ENCODE measurements around the gene DRD3. TPM values are rescaled to one million over a fixed set of nuclear protein-coding genes. Genes with fewer than 3 reads are reported as not detected.

The DRD3 gene
- total and polyA plus RNA-seq, 3 donors from 2014 or later, result 0.37 to 0.94 (median 0.39) TPM

DNA sequence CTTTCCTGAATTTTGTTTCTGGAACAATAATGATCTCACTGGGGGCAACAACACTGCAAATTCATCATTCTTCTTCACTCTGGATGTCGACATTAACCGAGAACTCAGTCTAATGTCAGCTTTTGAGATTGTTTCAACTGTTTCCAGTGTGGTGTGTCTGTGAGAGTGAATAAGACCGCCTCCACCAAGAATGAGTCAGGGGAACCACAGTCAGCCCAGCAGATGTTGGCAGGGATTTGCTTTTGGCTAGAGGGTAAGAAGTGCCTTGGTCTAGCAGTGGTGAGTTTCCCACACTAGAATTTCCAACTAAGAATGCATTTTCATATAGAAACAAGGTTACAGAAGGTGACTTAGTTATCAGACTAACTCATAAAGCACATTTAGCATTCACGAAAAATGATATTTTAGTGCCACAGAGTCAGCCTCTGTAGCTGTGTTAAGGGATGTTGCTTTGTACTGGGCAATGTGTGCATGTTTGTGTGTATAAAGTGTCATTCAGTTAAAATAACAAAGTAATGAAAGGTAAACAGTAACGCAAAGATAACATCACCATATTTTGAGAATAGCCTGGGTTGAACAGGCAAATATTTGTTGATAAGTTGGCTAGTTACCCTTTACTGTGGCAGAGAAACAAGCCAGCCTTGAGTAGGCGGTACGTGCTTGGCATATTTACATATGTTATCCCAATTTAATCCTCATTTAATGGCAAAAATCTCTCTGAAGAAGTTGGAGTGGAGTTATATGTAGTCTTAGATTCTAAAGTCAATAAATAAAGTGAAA lies 33.8 kb downstream of the DRD3 start:
- no peak overlapping the region for H3K4me3 ChIP-seq
- no peaks in the 10 kb centered on the region for H3K9me3 ChIP-seq
- no peaks in the 10 kb centered on the region for H3K4me1 ChIP-seq
- H3K27me3 ChIP-seq, result no peaks in the 10 kb centered on the region
- H3K36me3 ChIP-seq (ENCODE audit: low read depth, missing control alignments), result no peaks in the 10 kb centered on the region
- DNase-seq, result no peak
- H3K27ac ChIP-seq, result peak overlapping the region in 1 of 2 donors; percentile 10
- TF ChIP-seq, protein P1, sequence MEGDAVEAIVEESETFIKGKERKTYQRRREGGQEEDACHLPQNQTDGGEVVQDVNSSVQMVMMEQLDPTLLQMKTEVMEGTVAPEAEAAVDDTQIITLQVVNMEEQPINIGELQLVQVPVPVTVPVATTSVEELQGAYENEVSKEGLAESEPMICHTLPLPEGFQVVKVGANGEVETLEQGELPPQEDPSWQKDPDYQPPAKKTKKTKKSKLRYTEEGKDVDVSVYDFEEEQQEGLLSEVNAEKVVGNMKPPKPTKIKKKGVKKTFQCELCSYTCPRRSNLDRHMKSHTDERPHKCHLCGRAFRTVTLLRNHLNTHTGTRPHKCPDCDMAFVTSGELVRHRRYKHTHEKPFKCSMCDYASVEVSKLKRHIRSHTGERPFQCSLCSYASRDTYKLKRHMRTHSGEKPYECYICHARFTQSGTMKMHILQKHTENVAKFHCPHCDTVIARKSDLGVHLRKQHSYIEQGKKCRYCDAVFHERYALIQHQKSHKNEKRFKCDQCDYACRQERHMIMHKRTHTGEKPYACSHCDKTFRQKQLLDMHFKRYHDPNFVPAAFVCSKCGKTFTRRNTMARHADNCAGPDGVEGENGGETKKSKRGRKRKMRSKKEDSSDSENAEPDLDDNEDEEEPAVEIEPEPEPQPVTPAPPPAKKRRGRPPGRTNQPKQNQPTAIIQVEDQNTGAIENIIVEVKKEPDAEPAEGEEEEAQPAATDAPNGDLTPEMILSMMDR (IDR thresholded peaks at IDR 0.05), result no peak
- TF ChIP-seq POLR2A (IDR thresholded peaks at IDR 0.05), result no peak
- 85 to 88% methylated on average over 7 of the region's 7 CpGs for WGBS, 2 donors
- intact Hi-C loops (cut with DNase I; ENCODE audit: low total_unique reads), result no loop called here

DNA sequence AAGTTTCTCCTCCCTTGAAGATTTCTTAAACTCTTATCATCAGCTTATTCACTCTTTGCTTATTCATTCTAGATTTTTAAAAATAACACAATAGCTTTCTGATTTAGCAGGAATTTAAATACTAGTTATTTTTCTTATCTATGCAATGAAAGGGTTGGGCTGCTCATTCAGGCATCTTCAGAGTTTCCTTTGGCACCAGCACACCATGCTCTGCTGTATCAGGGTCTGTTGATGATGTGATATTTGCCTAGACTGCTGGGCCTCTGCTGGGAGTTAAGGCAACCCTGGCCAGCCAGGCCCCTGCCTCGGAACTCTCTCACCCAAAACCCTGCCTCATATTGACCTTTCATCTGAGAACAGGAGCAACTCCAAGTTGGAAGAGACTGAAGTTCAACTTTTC lies 35.0 kb downstream of the DRD3 start:
- DNase-seq, result no peak
- no peak overlapping the region for H3K27ac ChIP-seq
- 54 to 73% methylated on average over 1 of the region's 1 CpG for WGBS, 2 donors
- H3K27me3 ChIP-seq, result no peaks in the 10 kb centered on the region
- no peaks in the 10 kb centered on the region for H3K9me3 ChIP-seq
- intact Hi-C loops (cut with DNase I; ENCODE audit: low total_unique reads), result no loop called here
- no peaks in the 10 kb centered on the region for H3K36me3 ChIP-seq (ENCODE audit: low read depth, missing control alignments)
- H3K4me3 ChIP-seq, result no peak overlapping the region
- TF ChIP-seq POLR2A (IDR thresholded peaks at IDR 0.05), result no peak
- TF ChIP-seq, protein P1 (IDR thresholded peaks at IDR 0.05), result no peak
- no peaks in the 10 kb centered on the region for H3K4me1 ChIP-seq

DNA sequence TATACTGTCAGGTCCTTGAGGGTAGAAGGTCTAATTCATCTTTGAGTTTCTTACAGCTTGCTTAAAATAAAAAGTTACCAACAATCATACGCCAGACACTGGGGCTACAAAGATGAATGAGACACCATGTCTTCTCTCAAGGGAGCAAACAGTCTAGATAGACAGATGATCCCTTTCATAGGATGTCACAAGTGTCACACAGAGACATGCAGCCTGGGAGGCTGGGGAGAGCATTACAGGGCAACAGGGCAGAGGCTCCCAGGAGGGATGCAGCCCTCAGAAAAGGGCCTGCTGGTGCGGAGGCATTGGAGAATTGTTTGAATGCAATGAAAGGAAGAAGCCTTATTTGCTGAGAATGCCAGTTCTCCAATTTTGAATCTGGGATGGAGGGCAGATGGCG lies 39.0 kb downstream of the DRD3 start:
- no peak for DNase-seq
- Histone ChIP-seq H3K27me3 (no peaks in the 10 kb centered on the region), H3K9me3 (no peaks in the 10 kb centered on the region), H3K36me3 (ENCODE audit: low read depth, missing control alignments) (no peaks in the 10 kb centered on the region), H3K4me3 (no peak overlapping the region), H3K27ac (no peak overlapping the region), H3K4me1 (no peaks in the 10 kb centered on the region)
- 77 to 83% methylated on average over 3 of the region's 3 CpGs for WGBS, 2 donors
- intact Hi-C loops (cut with DNase I; ENCODE audit: low total_unique reads), result no loop called here
- TF ChIP-seq, protein P1 (IDR thresholded peaks at IDR 0.05), result no peak
- TF ChIP-seq POLR2A (IDR thresholded peaks at IDR 0.05), result no peak

DNA sequence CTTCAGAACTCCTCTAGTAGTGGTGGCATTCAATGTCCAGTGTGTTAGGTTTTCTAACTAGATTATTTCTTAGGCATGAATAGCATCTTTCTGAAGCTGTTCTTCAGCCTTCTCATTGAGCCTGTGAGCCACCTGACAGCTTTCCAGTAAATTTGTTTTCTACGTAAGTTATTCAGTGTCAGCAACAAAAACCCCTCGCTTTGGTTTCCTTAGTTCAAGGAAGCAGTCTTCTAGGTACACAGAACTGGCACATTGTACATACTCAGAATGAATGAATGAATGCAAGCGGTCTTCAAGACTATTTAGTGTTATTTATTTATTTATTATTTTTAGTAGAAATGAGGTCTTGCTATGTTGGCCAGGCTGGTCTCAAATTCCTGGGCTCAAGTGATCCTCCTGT lies 44.9 kb downstream of the DRD3 start:
- intact Hi-C loops (cut with DNase I; ENCODE audit: low total_unique reads), result no loop called here
- 87 to 93% methylated on average over 3 of the region's 3 CpGs for WGBS, 2 donors
- no peak overlapping the region for H3K4me3 ChIP-seq
- no peak overlapping the region for H3K27ac ChIP-seq
- H3K36me3 ChIP-seq (ENCODE audit: low read depth, missing control alignments), result no peaks in the 10 kb centered on the region
- H3K9me3 ChIP-seq, result no peaks in the 10 kb centered on the region
- no peaks in the 10 kb centered on the region for H3K4me1 ChIP-seq
- no peak for TF ChIP-seq POLR2A (IDR thresholded peaks at IDR 0.05)
- TF ChIP-seq, protein P1 (IDR thresholded peaks at IDR 0.05), result no peak
- no peak for DNase-seq
- no peaks in the 10 kb centered on the region for H3K27me3 ChIP-seq

DNA sequence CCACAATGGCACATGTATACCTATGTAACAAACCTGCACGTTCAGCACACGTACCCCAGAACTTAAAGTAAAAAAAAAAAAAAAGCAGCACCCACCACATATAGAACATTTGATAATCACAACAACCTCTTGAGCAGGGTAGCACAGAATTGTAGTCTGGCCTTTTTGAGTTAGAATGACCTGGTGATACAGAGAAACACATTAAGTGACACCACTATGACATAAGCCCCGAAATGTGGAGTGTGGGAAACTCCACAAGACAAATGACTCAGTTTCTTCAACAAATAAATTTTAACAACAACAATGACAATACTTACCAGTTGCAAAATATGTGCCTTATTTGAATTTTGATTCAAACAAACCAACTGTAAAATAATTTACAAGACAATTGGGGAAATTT lies 46.4 kb downstream of the DRD3 start:
- DNase-seq, result no peak
- H3K4me3 ChIP-seq, result no peak overlapping the region
- intact Hi-C loops (cut with DNase I; ENCODE audit: low total_unique reads), result no loop called here
- no peaks in the 10 kb centered on the region for H3K27me3 ChIP-seq
- no peak overlapping the region for H3K27ac ChIP-seq
- TF ChIP-seq, protein P1 (IDR thresholded peaks at IDR 0.05), result no peak
- no peak for TF ChIP-seq POLR2A (IDR thresholded peaks at IDR 0.05)
- no peaks in the 10 kb centered on the region for H3K36me3 ChIP-seq (ENCODE audit: low read depth, missing control alignments)
- H3K9me3 ChIP-seq, result no peaks in the 10 kb centered on the region
- 97 to 100% methylated on average over 3 of the region's 3 CpGs for WGBS, 2 donors
- H3K4me1 ChIP-seq, result no peaks in the 10 kb centered on the region
